ENCODE data around the gene ZNF784. TPM values are rescaled to one million over a fixed set of nuclear protein-coding genes. Genes with fewer than 3 reads are reported as not detected.

The ZNF784 gene
- total and polyA plus RNA-seq, 2 of the 13 experiments (the other 11 are each of a cell fraction or from before 2014, with no cell fraction given) = 4.1 to 4.2 TPM

DNA sequence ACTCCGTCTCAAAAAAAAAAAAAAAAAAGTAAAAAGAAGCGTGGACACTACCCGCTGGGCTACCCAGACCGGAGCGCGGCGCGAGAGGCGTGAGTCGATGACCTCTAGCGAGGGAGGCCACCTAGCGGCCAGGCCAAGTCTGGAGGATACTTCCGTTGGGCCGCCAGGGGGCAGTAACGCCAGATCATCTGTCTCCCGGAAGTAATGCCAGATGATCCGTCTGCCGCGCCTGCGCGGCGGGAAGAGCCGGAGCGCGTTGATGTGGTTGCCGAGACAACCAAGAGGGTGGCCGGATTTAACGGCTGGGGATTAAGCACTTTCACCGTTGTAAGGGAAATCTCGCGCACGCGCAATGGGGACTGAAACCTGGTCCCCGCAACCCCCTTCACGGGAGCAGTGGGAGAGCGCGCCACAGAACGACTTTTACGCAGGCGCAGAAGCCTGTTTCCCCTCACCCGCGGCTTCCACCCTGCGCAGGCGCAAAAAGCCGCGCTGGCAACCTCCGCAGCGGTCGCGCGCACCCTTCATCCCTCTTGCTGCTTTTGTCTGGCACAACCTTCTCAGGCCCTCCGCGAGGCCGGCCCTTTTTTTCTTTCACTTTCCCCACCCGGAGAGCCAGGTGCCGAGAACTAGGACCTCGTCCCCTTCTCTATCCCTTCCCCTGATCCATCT, 29.4 kb upstream of the ZNF784 start (continued):
- peak; percentile 45; the same call in 1 of the 2 replicates for TF ChIP-seq STAT5B (CRISPR knock-in tag; IDR thresholded peaks at IDR 0.05)
- TF ChIP-seq, protein P1, sequence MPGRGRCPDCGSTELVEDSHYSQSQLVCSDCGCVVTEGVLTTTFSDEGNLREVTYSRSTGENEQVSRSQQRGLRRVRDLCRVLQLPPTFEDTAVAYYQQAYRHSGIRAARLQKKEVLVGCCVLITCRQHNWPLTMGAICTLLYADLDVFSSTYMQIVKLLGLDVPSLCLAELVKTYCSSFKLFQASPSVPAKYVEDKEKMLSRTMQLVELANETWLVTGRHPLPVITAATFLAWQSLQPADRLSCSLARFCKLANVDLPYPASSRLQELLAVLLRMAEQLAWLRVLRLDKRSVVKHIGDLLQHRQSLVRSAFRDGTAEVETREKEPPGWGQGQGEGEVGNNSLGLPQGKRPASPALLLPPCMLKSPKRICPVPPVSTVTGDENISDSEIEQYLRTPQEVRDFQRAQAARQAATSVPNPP (CRISPR knock-in tag; IDR thresholded peaks at IDR 0.05) = no peak
- peak; percentile 90 for TF ChIP-seq NR2C2 (CRISPR knock-in tag; IDR thresholded peaks at IDR 0.05; ENCODE audit: borderline replicate concordance)
- TF ChIP-seq PRDM4 (CRISPR knock-in tag; IDR thresholded peaks at IDR 0.05; ENCODE audit: borderline replicate concordance) = no peak
- peak; percentile 94 for TF ChIP-seq KAT8 (CRISPR knock-in tag; IDR thresholded peaks at IDR 0.05)
- TF ChIP-seq SNAPC2 (CRISPR knock-in tag; IDR thresholded peaks at IDR 0.05) = no peak
- TF ChIP-seq XBP1 (CRISPR knock-in tag; IDR thresholded peaks at IDR 0.05) = no peak
- TF ChIP-seq SETDB1 (CRISPR knock-in tag; IDR thresholded peaks at IDR 0.05; ENCODE audit: borderline replicate concordance) = no peak
- TF ChIP-seq RNF219 (CRISPR knock-in tag; IDR thresholded peaks at IDR 0.05) = no peak
- no peak for TF ChIP-seq TCF7 (IDR thresholded peaks at IDR 0.05; ENCODE audit: low read depth)
- peak; percentile 65 for TF ChIP-seq SP4 (CRISPR knock-in tag; IDR thresholded peaks at IDR 0.05)
- TF ChIP-seq EZH2 (conservative IDR thresholded peaks at IDR 0.05; ENCODE audit: low read depth, low read length) = no peak
- no peak for TF ChIP-seq CEBPZ (IDR thresholded peaks at IDR 0.05; ENCODE audit: low read length)
- no peak for TF ChIP-seq ZBTB1 (CRISPR knock-in tag; IDR thresholded peaks at IDR 0.05; ENCODE audit: borderline replicate concordance)
- TF ChIP-seq ZNF101 (CRISPR knock-in tag; IDR thresholded peaks at IDR 0.05; ENCODE audit: borderline replicate concordance, low read depth) = no peak; the same call in 1 of the 2 replicates
- TF ChIP-seq HMG20B (CRISPR knock-in tag; conservative IDR thresholded peaks at IDR 0.05) = no peak
- no peak for TF ChIP-seq NFE2 (CRISPR knock-in tag; IDR thresholded peaks at IDR 0.05)

Data from HepG2 (cell line).